ENCODE data around the gene GAMT. TPM values are rescaled to one million over a fixed set of nuclear protein-coding genes. Genes with fewer than 3 reads are reported as not detected.

GAMT gene
- total and polyA plus RNA-seq, 2 of the 13 experiments (the other 11 are each of a cell fraction or from before 2014, with no cell fraction given) = 115 to 124 TPM

- TF ChIP-seq ZNF280D (CRISPR knock-in tag; IDR thresholded peaks at IDR 0.05) (no peak), THAP11 (CRISPR knock-in tag; IDR thresholded peaks at IDR 0.05) (0 out of 2 replicates have a peak, but pooled peaks have one; percentile 11), SIN3B (IDR thresholded peaks at IDR 0.05; ENCODE audit: low read length) (no peak), ZNF777 (CRISPR knock-in tag; IDR thresholded peaks at IDR 0.05) (peak; percentile 70), POGZ (CRISPR knock-in tag; IDR thresholded peaks at IDR 0.05) (no peak), HNRNPL (IDR thresholded peaks at IDR 0.05; ENCODE audit: low read depth, low read length) (no peak), NFE2L2 (IDR thresholded peaks at IDR 0.05; ENCODE audit: low read length) (no peak), ZNF574 (CRISPR knock-in tag; IDR thresholded peaks at IDR 0.05) (peak; percentile 62; the same call in 1 of the 2 replicates), MTF2 (CRISPR knock-in tag; IDR thresholded peaks at IDR 0.05; ENCODE audit: borderline replicate concordance) (no peak), SAFB2 (CRISPR knock-in tag; IDR thresholded peaks at IDR 0.05; ENCODE audit: borderline replicate concordance, low read depth) (peak; percentile 85; the same call in 1 of the 2 replicates), ZBTB33 (CRISPR knock-in tag; IDR thresholded peaks at IDR 0.05) (no peak), PHB2 (IDR thresholded peaks at IDR 0.05; ENCODE audit: partially characterized antibody) (no peak), ADNP (CRISPR knock-in tag; IDR thresholded peaks at IDR 0.05) (no peak), DPF2 (CRISPR knock-in tag; IDR thresholded peaks at IDR 0.05; ENCODE audit: borderline replicate concordance, low read depth) (no peak), TFDP2 (CRISPR knock-in tag; IDR thresholded peaks at IDR 0.05) (no peak; the same call in 1 of the 2 replicates), ELF4 (CRISPR knock-in tag; IDR thresholded peaks at IDR 0.05; ENCODE audit: borderline replicate concordance) (no peak), MYNN (CRISPR knock-in tag; IDR thresholded peaks at IDR 0.05; ENCODE audit: low read depth) (no peak), NR2F2 (IDR thresholded peaks at IDR 0.05; ENCODE audit: borderline replicate concordance, low read depth) (no peak), ZNF343 (CRISPR knock-in tag; IDR thresholded peaks at IDR 0.05) (no peak), PRPF4 (IDR thresholded peaks at IDR 0.05; ENCODE audit: low read depth, low read length, poor library complexity, severe bottlenecking) (no peak), TOPORS (CRISPR knock-in tag; IDR thresholded peaks at IDR 0.05) (no peak), ZNF256 (CRISPR knock-in tag; conservative IDR thresholded peaks at IDR 0.05) (no peak)
These were observed at the start of gene GAMT (continued) for GRCh38 chr19:1401138-1401888.

Measured in HepG2 (cell line).